Muscle of arm (tissue), 14 donors: ENCODE measurements around the gene CXorf49B. TPM values are rescaled to one million over a fixed set of nuclear protein-coding genes. Genes with fewer than 3 reads are reported as not detected.
"Not testable (repeated sequence)": the region's sequence is repeated elsewhere in the genome, so short reads cannot be mapped to it uniquely, and the experiment has no call there.

ENCODE experiments used
- DNase-seq: peaks from one replicate; pipeline ENCODE4 v3.0.0-alpha.2; 2013
- long read RNA-seq, 11 donors: transcript quantifications; one replicate each; lab custom pipeline, GENCODE V29; 2026
- polyA plus RNA-seq, 12 donors: library from polyadenylated mRNA; unstranded; fragments of 120-200 nt; gene quantifications; one replicate each; pipeline ENCODE4 v1.2.1, GENCODE V29; 2013; ENCODE audit not compliant: insufficient read length in 12 of 12

Gene CXorf49B
- not detected for polyA plus RNA-seq
- long read RNA-seq, donor 1 = 0 reads
- long read RNA-seq, donor 2 = 0 reads
- long read RNA-seq, donor 3 = 0 reads
- long read RNA-seq, donor 4 = 0 reads
- long read RNA-seq, donor 5 = 0 reads
- long read RNA-seq, donor 6 = 0 reads
- long read RNA-seq, donor 7 = 0 reads
- long read RNA-seq, donor 8 = 0 reads
- long read RNA-seq, donor 9 = 0 reads
- long read RNA-seq, donor 10 = 0 reads
- long read RNA-seq, donor 11 = 0 reads

- not testable (repeated sequence) for DNase-seq
These were observed at the start of gene CXorf49B for GRCh38 chrX:71763049-71763448. Gene CXorf49B, plus strand, starts transcription at chrX:71763349. Its CDS starts 75 bp downstream, at chrX:71763424.

GRCh38 chrX:71714064-71714463, 49.1 kb upstream of the CXorf49B start:
- DNase-seq = not testable (repeated sequence)

DNA sequence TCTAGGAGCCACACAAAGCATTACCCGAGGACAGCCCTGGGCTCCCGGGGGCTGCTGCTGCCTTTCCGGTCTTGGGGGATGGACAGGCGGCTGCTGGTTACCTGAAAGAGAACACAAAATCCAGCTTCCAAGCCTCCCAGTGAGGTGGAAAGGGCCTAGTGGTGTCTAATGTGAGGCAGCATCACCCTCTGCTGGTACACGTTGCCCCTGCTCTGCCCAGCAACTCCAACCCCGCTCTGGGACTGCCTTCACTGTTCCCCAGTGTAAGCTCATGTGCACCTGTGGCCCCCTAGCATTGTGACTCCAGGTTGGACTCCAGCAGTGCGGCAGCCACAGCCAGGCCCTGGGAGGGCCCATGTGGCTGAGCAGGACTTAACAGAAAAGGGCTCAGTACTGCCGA, 47.6 kb upstream of the CXorf49B start:
- DNase-seq = not testable (repeated sequence)

GRCh38 chrX:71716323-71716722, 46.8 kb upstream of the CXorf49B start:
- DNase-seq = not testable (repeated sequence)

DNA sequence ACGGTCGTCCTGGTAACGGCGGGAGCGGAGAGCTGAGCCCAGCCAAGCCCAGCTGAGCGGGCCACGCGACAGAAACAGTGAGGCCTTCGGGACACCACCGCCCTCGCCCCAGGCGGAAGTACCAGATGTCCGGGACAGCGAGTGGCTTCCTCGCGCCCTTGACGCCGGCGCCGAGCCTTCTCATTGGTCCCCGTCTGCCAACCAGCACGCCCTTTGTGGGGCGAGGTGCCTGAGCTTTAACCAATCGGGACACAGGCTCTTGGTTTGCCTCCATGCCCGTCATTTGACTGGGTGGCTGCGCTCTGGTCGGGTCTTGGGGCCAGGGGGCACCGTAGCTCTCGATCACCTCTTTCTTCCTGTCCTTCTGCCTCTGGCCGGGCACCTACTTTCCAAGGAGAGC, 45.0 kb upstream of the CXorf49B start, which contains the start of gene CXorf49:
Gene CXorf49, minus strand, starts transcription at position 101 of the 400 bp plus-strand sequence. CDS start 134 bp downstream, outside the sequence.
- not testable (repeated sequence) for DNase-seq

DNA sequence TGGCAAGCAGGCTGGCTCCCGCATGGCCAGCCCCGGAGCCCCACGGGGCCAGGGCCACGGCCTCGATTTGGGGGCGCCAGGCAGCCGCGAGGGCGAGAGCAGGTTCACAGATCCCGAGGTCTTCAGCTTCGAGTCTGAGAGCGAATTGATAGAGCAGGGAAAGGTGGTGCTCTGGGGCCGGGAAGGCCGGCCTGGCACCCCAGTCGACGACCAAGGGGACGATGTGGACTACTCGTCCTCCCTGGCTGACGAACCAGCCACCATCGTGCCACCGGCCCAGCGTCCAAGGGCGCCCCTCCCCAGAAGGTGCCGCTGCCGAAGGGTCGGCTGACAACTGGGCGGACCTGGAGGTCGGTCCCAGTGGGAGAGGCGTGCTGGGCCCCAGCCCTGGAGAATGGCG, 44.0 kb upstream of the CXorf49B start:
- DNase-seq = not testable (repeated sequence)

DNA sequence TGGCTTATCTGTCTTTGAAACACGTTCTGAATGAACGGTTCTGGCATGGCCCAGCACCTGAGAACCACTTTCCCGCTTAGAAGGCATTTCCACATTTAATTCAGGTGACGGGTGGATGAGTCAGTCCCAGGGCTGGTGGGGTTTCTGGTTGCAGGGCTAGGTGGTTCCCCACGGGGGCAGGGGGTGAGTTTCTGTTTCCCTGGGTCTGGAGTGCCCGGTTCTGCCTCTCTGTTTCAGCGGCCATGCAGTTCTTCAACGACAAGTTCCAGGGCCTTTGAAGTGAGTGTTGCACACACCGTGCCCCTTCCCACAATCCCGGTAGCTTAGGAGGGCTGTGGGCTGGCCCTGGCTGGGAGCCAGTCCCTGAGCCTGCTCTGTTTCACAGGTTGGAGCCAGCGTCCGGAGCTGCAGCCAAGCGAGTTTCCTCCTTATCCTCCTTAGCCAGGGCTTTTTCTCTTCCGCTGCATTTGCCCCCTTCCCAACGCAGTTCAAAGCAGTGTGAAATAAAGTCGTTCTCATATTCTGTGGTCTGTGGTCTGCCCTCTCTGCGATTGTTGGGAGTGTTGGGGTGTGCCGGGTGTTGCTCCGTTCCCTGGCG, 42.8 kb upstream of the CXorf49B start:
- DNase-seq = not testable (repeated sequence)

- DNase-seq = not testable (repeated sequence)
These were observed 2.4 kb upstream of the CXorf49B start for GRCh38 chrX:71760688-71761281.

GRCh38 chrX:71764832-71765231, 1.7 kb downstream of the CXorf49B start:
- not testable (repeated sequence) for DNase-seq

DNA sequence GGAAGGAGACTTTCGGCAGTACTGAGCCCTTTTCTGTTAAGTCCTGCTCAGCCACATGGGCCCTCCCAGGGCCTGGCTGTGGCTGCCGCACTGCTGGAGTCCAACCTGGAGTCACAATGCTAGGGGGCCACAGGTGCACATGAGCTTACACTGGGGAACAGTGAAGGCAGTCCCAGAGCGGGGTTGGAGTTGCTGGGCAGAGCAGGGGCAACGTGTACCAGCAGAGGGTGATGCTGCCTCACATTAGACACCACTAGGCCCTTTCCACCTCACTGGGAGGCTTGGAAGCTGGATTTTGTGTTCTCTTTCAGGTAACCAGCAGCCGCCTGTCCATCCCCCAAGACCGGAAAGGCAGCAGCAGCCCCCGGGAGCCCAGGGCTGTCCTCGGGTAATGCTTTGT, 2.5 kb downstream of the CXorf49B start:
- DNase-seq = not testable (repeated sequence)

DNA sequence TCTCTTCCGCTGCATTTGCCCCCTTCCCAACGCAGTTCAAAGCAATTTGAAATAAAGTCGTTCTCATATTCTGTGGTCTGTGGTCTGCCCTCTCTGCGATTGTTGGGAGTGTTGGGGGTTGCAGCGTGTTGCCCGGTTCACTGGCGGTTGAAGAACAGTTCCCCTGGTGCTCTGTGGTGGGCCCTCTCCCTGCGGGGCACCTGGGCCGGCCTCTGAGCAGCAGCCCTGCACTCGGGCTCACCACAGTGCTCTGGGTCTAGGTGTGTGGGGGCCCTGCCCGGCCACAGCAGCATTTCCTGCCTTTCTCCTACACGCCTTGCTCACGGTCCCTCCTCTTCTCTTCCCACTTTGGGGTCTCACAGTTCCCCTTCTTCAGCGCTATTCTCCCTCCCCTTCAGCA, 4.0 kb downstream of the CXorf49B start:
- not testable (repeated sequence) for DNase-seq

- not testable (repeated sequence) for DNase-seq
These were observed 15.2 kb downstream of the CXorf49B start for GRCh38 chrX:71778322-71778721.

DNA sequence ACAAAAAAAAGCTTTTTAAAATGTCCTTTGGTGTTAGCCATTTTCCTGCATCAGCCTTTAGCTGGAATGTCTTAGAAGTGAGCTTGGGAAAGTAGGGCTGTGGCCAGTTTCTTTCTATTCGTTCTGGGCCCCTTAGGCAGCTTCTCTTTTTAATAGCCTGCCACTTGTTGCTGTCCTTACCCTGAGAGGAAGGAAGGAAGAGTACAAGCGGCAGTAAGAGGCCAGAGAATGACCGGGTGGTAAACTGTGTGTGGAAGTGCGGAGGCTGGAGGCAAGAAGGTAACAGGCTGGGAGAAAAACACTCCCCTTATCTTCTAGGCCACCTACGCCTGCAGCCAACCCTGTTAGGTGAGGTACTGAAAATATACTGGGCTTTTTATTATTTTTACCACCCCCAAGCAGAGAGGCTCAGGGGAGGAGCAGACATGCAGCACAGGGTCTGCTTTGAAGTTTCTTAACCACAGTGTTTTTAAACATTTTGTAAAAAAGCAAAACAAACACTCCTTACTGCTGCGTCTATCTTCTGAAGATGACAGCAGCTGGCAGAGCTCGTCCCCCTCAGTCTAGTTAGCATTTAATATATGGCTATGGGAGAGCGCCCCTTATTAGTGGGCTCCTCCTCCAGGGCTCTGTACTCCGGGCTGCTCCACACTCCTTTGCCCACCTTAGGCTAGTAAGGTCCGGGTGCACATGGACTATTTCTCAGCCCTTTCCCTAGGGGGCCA, 19.2 kb downstream of the CXorf49B start:
- DNase-seq = not testable (repeated sequence)

DNA sequence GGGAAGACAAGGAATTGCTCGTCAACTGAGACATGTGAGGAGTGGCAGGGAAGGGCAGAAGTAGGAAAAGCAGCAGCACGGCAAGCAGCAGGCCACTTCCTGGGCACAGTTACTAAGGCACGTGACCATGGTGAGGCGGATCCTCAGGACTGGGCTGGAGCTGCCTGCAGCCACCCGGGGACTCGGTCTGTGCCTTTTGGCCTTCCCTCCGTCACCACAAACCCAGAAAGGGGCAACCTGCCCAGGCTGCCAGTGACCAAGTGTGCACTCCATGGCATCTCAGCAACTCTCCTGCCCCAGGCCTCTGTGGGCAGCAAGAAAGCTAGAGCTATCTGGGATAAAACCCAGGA, 19.8 kb downstream of the CXorf49B start:
- DNase-seq = not testable (repeated sequence)

- not testable (repeated sequence) for DNase-seq
These were observed 20.6 kb downstream of the CXorf49B start for GRCh38 chrX:71783569-71784347.

- DNase-seq = not testable (repeated sequence)
These were observed 21.3 kb downstream of the CXorf49B start for GRCh38 chrX:71784348-71784983.

GRCh38 chrX:71806450-71806849, 43.3 kb downstream of the CXorf49B start:
- not testable (repeated sequence) for DNase-seq

GRCh38 chrX:71809886-71810285, 46.7 kb downstream of the CXorf49B start:
- DNase-seq = no peak

GRCh38 chrX:71814123-71814912, 51.2 kb downstream of the CXorf49B start:
- no peak for DNase-seq
